Adipocyte (in vitro differentiated cells): ENCODE results near the gene CRIM1.
A peak's percentile ranks its signal among the peaks of the same experiment; 100 is the strongest.

Experiments used
- DNase-seq: peaks from one replicate; pipeline ENCODE4 v3.0.0-alpha.2; 2015; ENCODE audit warnings: low read depth
- H3K27me3 ChIP-seq: replicated peaks from 2 replicates; pipeline ENCODE4 v1.7.0; 2013; ENCODE audit warnings: mild to moderate bottlenecking, low read length, moderate library complexity; ENCODE audit not compliant: control insufficient read depth, insufficient read depth
- H3K36me3 ChIP-seq: 2 replicates; pipeline ENCODE4 v1.7.0; 2013; ENCODE audit warnings: low read length, mild to moderate bottlenecking, moderate library complexity; ENCODE audit not compliant: control insufficient read depth, insufficient read depth, severe bottlenecking
- H3K4me1 ChIP-seq: 2 replicates; pipeline ENCODE4 v1.7.0; 2013; ENCODE audit warnings: mild to moderate bottlenecking, low read length, moderate library complexity; ENCODE audit not compliant: control insufficient read depth, insufficient read depth
- H3K4me3 ChIP-seq: 2 replicates; pipeline ENCODE4 v1.7.0; 2013; ENCODE audit warnings: mild to moderate bottlenecking, low read length, moderate library complexity
- H3K9ac ChIP-seq: 2 replicates; pipeline ENCODE4 v1.7.0; 2013; ENCODE audit warnings: mild to moderate bottlenecking, low read length, moderate library complexity
- H3K9me3 ChIP-seq: 2 replicates; pipeline ENCODE4 v1.7.0; 2013; ENCODE audit warnings: mild to moderate bottlenecking, low read length, moderate library complexity; ENCODE audit not compliant: control insufficient read depth

CRIM1 gene

DNA sequence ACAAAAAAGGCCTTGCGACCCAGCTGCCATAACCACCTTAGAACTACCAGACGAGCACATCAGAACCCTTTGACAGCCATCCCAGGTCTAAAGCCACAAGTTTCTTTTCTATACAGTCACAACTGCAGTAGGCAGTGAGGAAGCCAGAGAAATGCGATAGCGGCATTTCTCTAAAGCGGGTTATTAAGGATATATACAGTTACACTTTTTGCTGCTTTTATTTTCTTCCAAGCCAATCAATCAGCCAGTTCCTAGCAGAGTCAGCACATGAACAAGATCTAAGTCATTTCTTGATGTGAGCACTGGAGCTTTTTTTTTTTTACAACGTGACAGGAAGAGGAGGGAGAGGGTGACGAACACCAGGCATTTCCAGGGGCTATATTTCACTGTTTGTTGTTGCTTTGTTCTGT, 193.6 kb downstream of the CRIM1 start:
- Histone ChIP-seq H3K4me3 (no peak overlapping the region), H3K4me1 (peaks cover 13% of the 10 kb centered on the region), H3K9ac (no peak overlapping the region), H3K27me3 (no peaks in the 10 kb centered on the region), H3K9me3 (no peaks in the 10 kb centered on the region), H3K36me3 (peaks cover 99% of the 10 kb centered on the region)
- DNase-seq: no peak

DNA sequence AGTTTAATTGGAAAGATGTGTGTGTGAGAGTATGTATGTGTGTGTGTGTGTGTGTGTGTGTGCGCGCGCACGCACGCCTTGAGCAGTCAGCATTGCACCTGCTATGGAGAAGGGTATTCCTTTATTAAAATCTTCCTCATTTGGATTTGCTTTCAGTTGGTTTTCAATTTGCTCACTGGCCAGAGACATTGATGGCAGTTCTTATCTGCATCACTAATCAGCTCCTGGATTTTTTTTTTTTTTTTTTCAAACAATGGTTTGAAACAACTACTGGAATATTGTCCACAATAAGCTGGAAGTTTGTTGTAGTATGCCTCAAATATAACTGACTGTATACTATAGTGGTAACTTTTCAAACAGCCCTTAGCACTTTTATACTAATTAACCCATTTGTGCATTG, 194.4 kb downstream of the CRIM1 start:
- Histone ChIP-seq H3K9me3 (no peaks in the 10 kb centered on the region), H3K27me3 (no peaks in the 10 kb centered on the region), H3K4me3 (no peak overlapping the region), H3K4me1 (peaks cover 13% of the 10 kb centered on the region), H3K36me3 (peaks cover 96% of the 10 kb centered on the region), H3K9ac (no peak overlapping the region)
- no peak for DNase-seq

GRCh38 chr2:36553683-36554082, 198.1 kb downstream of the CRIM1 start:
- no peaks in the 10 kb centered on the region for H3K9me3 ChIP-seq

DNA sequence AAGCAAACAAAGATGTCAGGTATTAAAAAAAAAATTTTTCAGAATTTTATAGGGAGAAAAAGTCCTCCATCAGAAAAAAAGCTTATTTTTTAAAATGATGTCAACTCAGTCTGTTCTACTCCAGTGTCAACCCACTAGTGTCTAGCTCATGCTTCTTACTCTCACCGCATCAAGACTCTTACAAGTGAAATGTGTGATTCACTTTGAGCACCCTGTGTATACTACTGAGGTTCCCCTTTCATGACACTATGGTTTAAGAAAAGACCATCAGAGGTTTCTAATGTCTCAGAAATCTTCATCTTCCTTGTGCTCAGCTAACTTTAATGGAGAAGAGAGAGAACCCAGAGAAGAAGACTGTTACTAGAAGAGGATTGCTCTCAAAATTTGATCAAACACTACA, 199.0 kb downstream of the CRIM1 start:
- Histone ChIP-seq H3K9me3 (no peaks in the 10 kb centered on the region), H3K9ac (no peak overlapping the region), H3K36me3 (peaks cover 72% of the 10 kb centered on the region), H3K4me3 (no peak overlapping the region), H3K4me1 (peaks cover 30% of the 10 kb centered on the region), H3K27me3 (no peaks in the 10 kb centered on the region)
- DNase-seq: no peak

More at GRCh38 chr2:36553683-36554082, 198.1 kb downstream of the CRIM1 start:
- Histone ChIP-seq H3K4me1 (peaks cover 30% of the 10 kb centered on the region), H3K4me3 (no peak overlapping the region), H3K9ac (peak overlapping the region; percentile 11), H3K36me3 (peaks cover 75% of the 10 kb centered on the region), H3K27me3 (no peaks in the 10 kb centered on the region)
- no peak for DNase-seq

- H3K4me3 ChIP-seq: no peak overlapping the region
- peak overlapping the region; percentile 68 for H3K9ac ChIP-seq
- peaks cover 73% of the 10 kb centered on the region for H3K36me3 ChIP-seq
- H3K27me3 ChIP-seq: no peaks in the 10 kb centered on the region
- DNase-seq: no peak
- no peaks in the 10 kb centered on the region for H3K9me3 ChIP-seq
- H3K4me1 ChIP-seq: peaks cover 42% of the 10 kb centered on the region
Measured at GRCh38 chr2:36555789-36556188, 200.2 kb downstream of the CRIM1 start.

DNA sequence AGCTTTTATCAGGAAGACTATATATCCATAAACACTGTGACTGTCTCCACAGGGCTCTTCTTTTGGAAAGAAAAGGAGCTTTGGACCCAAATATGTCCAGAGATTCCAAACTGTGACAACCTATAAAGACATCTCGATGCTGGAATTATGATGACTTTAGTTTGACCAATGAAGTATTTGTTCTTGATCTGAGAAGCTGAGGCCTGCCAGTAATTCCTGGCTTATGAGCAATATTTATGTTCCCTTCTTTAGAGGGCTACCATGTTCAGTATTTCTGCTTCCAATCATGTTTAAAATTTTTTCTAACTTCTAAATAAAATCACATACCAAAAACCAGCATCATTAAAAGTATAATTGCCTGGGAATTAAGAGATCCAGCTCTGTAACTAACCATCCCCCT, 201.3 kb downstream of the CRIM1 start:
- H3K4me3 ChIP-seq: no peak overlapping the region
- no peaks in the 10 kb centered on the region for H3K27me3 ChIP-seq
- peaks cover 62% of the 10 kb centered on the region for H3K36me3 ChIP-seq
- peak; percentile 73 for DNase-seq
- peak overlapping the region; percentile 68 for H3K9ac ChIP-seq
- H3K9me3 ChIP-seq: no peaks in the 10 kb centered on the region
- peaks cover 52% of the 10 kb centered on the region for H3K4me1 ChIP-seq

- peaks cover 40% of the 10 kb centered on the region for H3K36me3 ChIP-seq
- H3K4me3 ChIP-seq: no peak overlapping the region
- no peak for DNase-seq
- H3K27me3 ChIP-seq: no peaks in the 10 kb centered on the region
- no peaks in the 10 kb centered on the region for H3K9me3 ChIP-seq
- no peak overlapping the region for H3K9ac ChIP-seq
- peaks cover 69% of the 10 kb centered on the region for H3K4me1 ChIP-seq
Measured at GRCh38 chr2:36559221-36559942, 203.8 kb downstream of the CRIM1 start.

- peak overlapping the region; percentile 23 for H3K4me3 ChIP-seq
- H3K9me3 ChIP-seq: no peaks in the 10 kb centered on the region
- DNase-seq: no peak
- H3K36me3 ChIP-seq: peaks cover 30% of the 10 kb centered on the region
- H3K9ac ChIP-seq: peak overlapping the region; percentile 62
- no peaks in the 10 kb centered on the region for H3K27me3 ChIP-seq
- peaks cover 82% of the 10 kb centered on the region for H3K4me1 ChIP-seq
Measured at GRCh38 chr2:36560726-36561125, 205.1 kb downstream of the CRIM1 start.

DNA sequence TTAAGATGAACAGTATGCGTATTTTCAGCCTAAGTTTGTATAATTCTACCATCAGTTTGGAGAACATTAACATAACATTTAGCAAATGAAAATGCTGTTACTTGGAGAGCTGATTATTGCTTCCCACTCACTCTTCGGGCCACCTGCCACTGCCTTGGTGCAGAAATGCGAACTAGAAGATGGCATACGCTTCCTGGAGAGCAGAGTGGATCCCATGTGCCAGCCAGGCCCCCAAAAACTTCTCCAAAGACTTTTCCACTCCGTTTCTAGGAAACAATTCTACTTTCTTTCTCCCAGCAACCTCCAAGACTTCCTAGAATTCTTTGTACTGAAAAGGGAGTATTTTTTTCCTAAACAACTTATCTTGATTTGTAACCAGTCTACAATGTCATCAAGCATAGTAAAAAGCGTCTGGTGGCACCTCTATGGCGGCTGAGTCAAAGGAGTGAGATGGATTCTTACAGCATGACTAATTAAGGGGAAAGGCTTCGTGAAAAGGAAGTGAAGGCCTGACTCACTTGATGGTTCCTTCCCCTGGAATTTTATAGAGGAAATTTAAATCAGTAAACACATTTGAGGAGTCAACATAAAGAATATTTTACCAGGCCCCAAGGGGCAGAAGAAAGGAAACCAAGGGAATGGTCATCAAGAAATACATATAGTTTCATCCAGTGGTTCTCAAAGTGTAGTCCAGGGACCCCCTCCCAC, 205.8 kb downstream of the CRIM1 start:
- Histone ChIP-seq H3K27me3 (no peaks in the 10 kb centered on the region), H3K4me3 (peak overlapping the region; percentile 23), H3K36me3 (peaks cover 30% of the 10 kb centered on the region), H3K9me3 (no peaks in the 10 kb centered on the region), H3K9ac (peak overlapping the region; percentile 62), H3K4me1 (peaks cover 78% of the 10 kb centered on the region)
- peak; percentile 90 for DNase-seq

DNA sequence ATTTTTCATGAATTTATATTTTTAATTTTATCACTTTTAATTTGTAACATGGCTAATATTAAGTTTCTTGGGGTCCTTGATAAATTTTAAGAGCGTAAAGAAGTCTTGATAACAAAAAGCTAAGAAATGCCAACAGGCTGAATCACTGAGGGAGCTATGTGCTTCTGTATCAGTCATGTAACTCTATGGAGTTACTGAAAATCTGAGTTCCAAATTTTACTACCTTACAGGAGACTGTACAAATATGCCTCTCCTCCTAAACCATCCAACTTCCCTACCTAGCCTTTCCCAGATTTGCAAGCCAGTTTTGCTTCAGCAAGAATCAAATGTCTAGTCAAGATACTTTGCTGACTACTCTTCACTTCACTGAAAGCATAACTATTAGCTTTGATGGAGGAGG, 206.7 kb downstream of the CRIM1 start:
- Histone ChIP-seq H3K4me1 (peaks cover 71% of the 10 kb centered on the region), H3K9me3 (no peaks in the 10 kb centered on the region), H3K27me3 (no peaks in the 10 kb centered on the region), H3K4me3 (peak overlapping the region; percentile 59), H3K36me3 (peaks cover 38% of the 10 kb centered on the region), H3K9ac (peak overlapping the region; percentile 62)
- peak; percentile 63 for DNase-seq

DNA sequence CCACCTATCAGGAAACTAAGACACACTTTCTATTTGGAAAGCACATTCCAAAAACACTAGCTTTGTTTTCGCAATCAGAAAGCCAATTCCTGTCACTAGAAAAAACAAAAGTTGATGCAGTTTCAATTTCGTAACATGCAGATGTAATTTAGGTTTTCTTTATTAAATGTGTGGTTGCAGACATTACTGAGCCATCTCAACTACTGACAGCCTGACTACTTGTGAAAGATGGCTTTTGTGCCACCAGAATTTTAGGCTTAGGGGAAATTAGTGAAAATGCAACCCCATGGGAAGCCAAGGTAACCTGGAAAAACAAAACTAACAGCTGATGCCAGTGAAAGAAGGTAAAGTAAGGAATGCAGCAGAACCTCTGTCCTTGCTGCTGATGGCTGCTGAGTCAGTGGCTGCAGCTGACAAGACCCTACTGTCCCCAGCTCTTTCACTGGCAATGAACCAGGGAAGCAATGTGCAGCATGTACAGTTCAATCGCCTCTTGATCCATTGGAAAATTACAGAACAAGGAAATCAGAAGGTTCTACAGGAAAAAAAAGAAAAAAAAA, 207.5 kb downstream of the CRIM1 start:
- H3K36me3 ChIP-seq: peaks cover 34% of the 10 kb centered on the region
- peak overlapping the region; percentile 59 for H3K4me3 ChIP-seq
- H3K4me1 ChIP-seq: peaks cover 64% of the 10 kb centered on the region
- H3K27me3 ChIP-seq: no peaks in the 10 kb centered on the region
- DNase-seq: peak; percentile 87
- peak overlapping the region; percentile 73 for H3K9ac ChIP-seq
- H3K9me3 ChIP-seq: no peaks in the 10 kb centered on the region
